Measurements from ENCODE around the gene URI1. TPM values are rescaled to one million over a fixed set of nuclear protein-coding genes. Genes with fewer than 3 reads are reported as not detected.
A peak's percentile ranks its signal among the peaks of the same experiment; 100 is the strongest.

Gene URI1
- total RNA-seq, 2 experiments from 2014 or later: 48.3 to 60.8 TPM

DNA sequence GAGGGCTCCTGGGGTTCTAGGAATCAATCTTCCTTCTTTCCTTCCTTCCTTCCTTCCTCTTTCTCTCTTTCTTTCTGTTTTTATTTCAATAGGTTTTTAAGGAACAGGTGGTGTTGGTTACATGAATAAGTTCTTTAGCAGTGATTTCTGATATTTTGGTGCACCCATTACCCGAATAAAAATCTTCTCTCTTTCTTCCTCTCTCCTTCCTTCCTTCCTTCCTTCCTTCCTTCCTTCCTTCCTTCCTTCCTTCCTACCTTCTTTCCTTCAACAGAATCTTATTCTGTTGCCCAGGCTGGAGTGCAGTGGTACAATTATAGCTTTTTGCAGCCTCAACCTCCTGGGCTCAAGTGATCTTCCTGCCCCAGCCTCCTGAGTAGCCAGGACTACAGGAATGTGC is 16.0 kb upstream of the URI1 start:
- Mint-ChIP-seq H3K27ac (no peak overlapping the region), H3K4me1 (peaks cover 4% of the 10 kb centered on the region), H3K9me3 (ENCODE audit: low read depth) (no peaks in the 10 kb centered on the region), H3K27me3 (peaks cover 10% of the 10 kb centered on the region), H3K36me3 (no peaks in the 10 kb centered on the region), H3K4me3 (no peak overlapping the region)
- DNase-seq: no peak
- CTCF ChIA-PET: no interaction called here
- ATAC-seq: no peak

- peaks cover 4% of the 10 kb centered on the region for H3K4me1 Mint-ChIP-seq
- H3K9me3 Mint-ChIP-seq (ENCODE audit: low read depth): no peaks in the 10 kb centered on the region
- ATAC-seq (no peak), DNase-seq (no peak)
- H3K27me3 Mint-ChIP-seq: peaks cover 15% of the 10 kb centered on the region
- H3K36me3 Mint-ChIP-seq: no peaks in the 10 kb centered on the region
- no peak overlapping the region for H3K4me3 Mint-ChIP-seq
- H3K27ac Mint-ChIP-seq: no peak overlapping the region
- CTCF ChIA-PET: no interaction called here
These were observed 15.2 kb upstream of the URI1 start for GRCh38 chr19:29926801-29927200.

- CTCF ChIA-PET: no interaction called here
- ATAC-seq: no peak
- H3K4me3 Mint-ChIP-seq: no peak overlapping the region
- no peaks in the 10 kb centered on the region for H3K9me3 Mint-ChIP-seq (ENCODE audit: low read depth)
- no peaks in the 10 kb centered on the region for H3K36me3 Mint-ChIP-seq
- DNase-seq: no peak
- H3K27me3 Mint-ChIP-seq: peaks cover 18% of the 10 kb centered on the region
- no peak overlapping the region for H3K27ac Mint-ChIP-seq
- H3K4me1 Mint-ChIP-seq: peaks cover 4% of the 10 kb centered on the region
These were observed 14.0 kb upstream of the URI1 start for GRCh38 chr19:29927944-29928625.

DNA sequence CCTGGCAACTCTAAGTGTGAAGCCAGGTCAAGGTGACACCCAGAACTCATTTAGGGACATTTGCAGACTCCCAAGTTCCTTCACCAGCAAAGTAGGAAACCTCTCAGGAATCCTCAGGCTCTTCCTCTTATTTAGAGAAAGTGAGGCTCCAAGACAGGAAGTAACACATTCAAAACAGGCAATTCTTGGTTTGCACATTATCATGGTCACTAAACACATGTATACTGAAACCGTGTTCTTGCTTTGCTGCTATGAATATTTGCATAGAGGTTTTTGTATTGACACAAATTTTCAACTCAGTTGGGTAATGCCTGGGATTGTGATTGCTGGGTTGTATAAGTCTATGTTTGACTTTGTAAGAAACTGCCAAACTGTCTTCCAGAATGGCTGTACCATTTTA is 13.2 kb upstream of the URI1 start:
- Mint-ChIP-seq H3K9me3 (ENCODE audit: low read depth) (no peaks in the 10 kb centered on the region), H3K4me1 (peaks cover 4% of the 10 kb centered on the region), H3K27ac (no peak overlapping the region), H3K4me3 (no peak overlapping the region), H3K36me3 (no peaks in the 10 kb centered on the region), H3K27me3 (peaks cover 18% of the 10 kb centered on the region)
- no peak for ATAC-seq
- CTCF ChIA-PET: no interaction called here
- no peak for DNase-seq

- DNase-seq (no peak), ATAC-seq (no peak)
- Mint-ChIP-seq H3K4me1 (no peaks in the 10 kb centered on the region), H3K27me3 (peaks cover 19% of the 10 kb centered on the region), H3K4me3 (no peak overlapping the region), H3K36me3 (peaks cover 1% of the 10 kb centered on the region), H3K27ac (no peak overlapping the region), H3K9me3 (ENCODE audit: low read depth) (peaks cover 8% of the 10 kb centered on the region)
- CTCF ChIA-PET: no interaction called here
These were observed 7.8 kb upstream of the URI1 start for GRCh38 chr19:29934257-29934656.

DNA sequence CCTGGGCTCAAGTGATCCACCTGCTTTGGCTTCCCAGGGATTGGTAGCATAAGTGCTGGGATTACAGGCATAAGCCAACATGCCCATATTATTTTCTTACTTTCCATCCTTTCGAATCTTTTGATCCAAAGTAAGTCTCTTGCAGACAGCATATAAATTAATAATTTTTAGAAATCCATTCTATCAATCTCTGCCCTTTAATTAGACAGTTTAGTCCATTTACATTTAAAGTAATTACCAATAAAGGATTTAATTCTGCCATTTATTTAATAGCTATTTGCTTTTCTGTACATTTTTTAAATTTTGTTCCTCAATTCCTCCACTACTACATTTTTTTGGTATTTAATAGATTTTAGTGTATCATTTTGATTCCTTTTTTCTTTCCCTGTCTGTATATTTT is 7.3 kb upstream of the URI1 start:
- H3K27me3 Mint-ChIP-seq: peaks cover 19% of the 10 kb centered on the region
- H3K4me3 Mint-ChIP-seq: no peak overlapping the region
- CTCF ChIA-PET: no interaction called here
- ATAC-seq (no peak), DNase-seq (no peak)
- H3K36me3 Mint-ChIP-seq: peaks cover 1% of the 10 kb centered on the region
- no peaks in the 10 kb centered on the region for H3K4me1 Mint-ChIP-seq
- H3K9me3 Mint-ChIP-seq (ENCODE audit: low read depth): peaks cover 8% of the 10 kb centered on the region
- H3K27ac Mint-ChIP-seq: no peak overlapping the region

GRCh38 chr19:29936409-29936808 is 5.6 kb upstream of the URI1 start:
- H3K4me1 Mint-ChIP-seq: peaks cover 8% of the 10 kb centered on the region
- H3K9me3 Mint-ChIP-seq (ENCODE audit: low read depth): peaks cover 8% of the 10 kb centered on the region
- H3K36me3 Mint-ChIP-seq: peaks cover 1% of the 10 kb centered on the region
- peaks cover 14% of the 10 kb centered on the region for H3K27me3 Mint-ChIP-seq
- CTCF ChIA-PET: no interaction called here
- H3K4me3 Mint-ChIP-seq: no peak overlapping the region
- DNase-seq (no peak), ATAC-seq (no peak)
- no peak overlapping the region for H3K27ac Mint-ChIP-seq

GRCh38 chr19:29939628-29940027 is 2.4 kb upstream of the URI1 start:
- no peak overlapping the region for H3K27ac Mint-ChIP-seq
- ATAC-seq (no peak), DNase-seq (no peak)
- H3K27me3 Mint-ChIP-seq: peaks cover 10% of the 10 kb centered on the region
- peaks cover 23% of the 10 kb centered on the region for H3K4me1 Mint-ChIP-seq
- H3K9me3 Mint-ChIP-seq (ENCODE audit: low read depth): peaks cover 3% of the 10 kb centered on the region
- CTCF ChIA-PET: no interaction called here
- H3K36me3 Mint-ChIP-seq: peaks cover 10% of the 10 kb centered on the region
- H3K4me3 Mint-ChIP-seq: no peak overlapping the region

GRCh38 chr19:29940971-29941585 is 961 bp upstream of the URI1 start:
- Mint-ChIP-seq H3K4me3 (peak overlapping the region; percentile 11), H3K9me3 (ENCODE audit: low read depth) (peaks cover 3% of the 10 kb centered on the region), H3K4me1 (peaks cover 35% of the 10 kb centered on the region), H3K27ac (no peak overlapping the region), H3K27me3 (peaks cover 10% of the 10 kb centered on the region), H3K36me3 (peaks cover 12% of the 10 kb centered on the region)
- CTCF ChIA-PET: interaction anchor here (0.7 to 1.7 kb wide), 9 partner anchors 10 to 278 kb away, joined by 3 to 4 read pairs (median 3); no protein-coding TSS in a partner anchor
- ATAC-seq (no peak), DNase-seq (no peak)

- Mint-ChIP-seq H3K4me3 (peak overlapping the region; percentile 99), H3K27ac (peak overlapping the region; percentile 94), H3K4me1 (peaks cover 47% of the 10 kb centered on the region), H3K36me3 (peaks cover 15% of the 10 kb centered on the region), H3K27me3 (peaks cover 4% of the 10 kb centered on the region), H3K9me3 (ENCODE audit: low read depth) (no peaks in the 10 kb centered on the region)
- ATAC-seq (peak; percentile 85), DNase-seq (peak; percentile 84)
- CTCF ChIA-PET: interaction anchor here (0.7 to 1.7 kb wide), 5 partner anchors 9 to 271 kb away, joined by 3 to 4 read pairs (median 3); no protein-coding TSS in a partner anchor
These were observed 594 bp downstream of the URI1 start for GRCh38 chr19:29942404-29943261.

DNA sequence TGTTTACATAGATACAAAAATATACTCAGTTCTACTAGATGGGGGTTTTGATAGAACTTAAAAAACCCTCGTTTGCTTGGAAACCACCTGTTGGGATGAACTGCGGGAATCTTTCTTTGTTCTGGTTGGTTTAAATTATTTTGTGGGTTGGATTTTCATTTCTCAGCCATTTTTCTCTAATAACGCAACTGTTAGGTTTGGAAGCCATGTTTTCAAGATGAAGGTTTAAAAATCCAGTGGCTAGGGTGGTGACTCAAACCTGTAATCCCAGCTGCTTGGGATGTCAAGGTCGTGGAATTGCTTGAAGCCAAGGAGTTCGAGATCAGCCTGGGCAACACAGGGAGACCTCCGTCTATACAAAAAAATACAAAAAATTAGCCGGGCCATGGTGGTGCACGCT is 1.6 kb downstream of the URI1 start:
- peaks cover 4% of the 10 kb centered on the region for H3K27me3 Mint-ChIP-seq
- CTCF ChIA-PET: interaction anchor here (1.2 kb wide), 1 partner anchor 52 kb away, joined by 3 read pairs; no protein-coding TSS in a partner anchor
- peaks cover 52% of the 10 kb centered on the region for H3K4me1 Mint-ChIP-seq
- no peak for DNase-seq
- no peak for ATAC-seq
- H3K4me3 Mint-ChIP-seq: peak overlapping the region; percentile 99
- H3K9me3 Mint-ChIP-seq (ENCODE audit: low read depth): no peaks in the 10 kb centered on the region
- peaks cover 24% of the 10 kb centered on the region for H3K36me3 Mint-ChIP-seq
- peak overlapping the region; percentile 94 for H3K27ac Mint-ChIP-seq

GRCh38 chr19:29944390-29945012 is 2.5 kb downstream of the URI1 start:
- H3K4me3 Mint-ChIP-seq: peak overlapping the region; percentile 99
- peaks cover 4% of the 10 kb centered on the region for H3K27me3 Mint-ChIP-seq
- H3K36me3 Mint-ChIP-seq: peaks cover 26% of the 10 kb centered on the region
- no peaks in the 10 kb centered on the region for H3K9me3 Mint-ChIP-seq (ENCODE audit: low read depth)
- peak overlapping the region; percentile 81 for H3K27ac Mint-ChIP-seq
- DNase-seq (no peak), ATAC-seq (no peak)
- CTCF ChIA-PET: interaction anchor here (1.1 to 1.2 kb wide), 2 partner anchors 51 to 185 kb away, joined by 3 read pairs; no protein-coding TSS in a partner anchor
- peaks cover 52% of the 10 kb centered on the region for H3K4me1 Mint-ChIP-seq

- peak overlapping the region; percentile 81 for H3K27ac Mint-ChIP-seq
- DNase-seq: no peak
- no peak for ATAC-seq
- CTCF ChIA-PET: interaction anchor here (1.1 kb wide), 1 partner anchor 185 kb away, joined by 3 read pairs; no protein-coding TSS in a partner anchor
- H3K4me1 Mint-ChIP-seq: peaks cover 53% of the 10 kb centered on the region
- H3K27me3 Mint-ChIP-seq: peaks cover 4% of the 10 kb centered on the region
- no peaks in the 10 kb centered on the region for H3K9me3 Mint-ChIP-seq (ENCODE audit: low read depth)
- H3K4me3 Mint-ChIP-seq: peak overlapping the region; percentile 99
- peaks cover 30% of the 10 kb centered on the region for H3K36me3 Mint-ChIP-seq
These were observed 3.0 kb downstream of the URI1 start for GRCh38 chr19:29945017-29945416.
